Stomach (tissue), 4 donors: ENCODE measurements around the gene THSD7B.

Experiments used
- CTCF ChIP-seq, 7 experiments: fragments of 450-650 bp in 4 of 7; fragments of 200-600 bp in 3 of 7; sonication (generic) in 3 of 7; IDR thresholded peaks; one replicate each; pipeline ENCODE4 v1.5.1; 2016 to 2019; ENCODE audit warnings: antibody characterized with exemption in 7 of 7, control low read depth in 2 of 7, mild to moderate bottlenecking in 1 of 7
- EP300 ChIP-seq: sonication (generic); formaldehyde crosslinking; IDR thresholded peaks from one replicate; pipeline ENCODE4 v1.6.1; 2017; ENCODE audit warnings: antibody characterized with exemption
- POLR2A ChIP-seq, 4 donors: fragments of 450-650 bp; IDR thresholded peaks; one replicate each; pipeline ENCODE4 v1.6.1; 2016; ENCODE audit warnings: antibody characterized with exemption in 4 of 4, control low read depth in 2 of 4, mild to moderate bottlenecking in 1 of 4, moderate library complexity in 1 of 4
- POLR2AphosphoS5 ChIP-seq, 3 donors: sonication (generic); formaldehyde crosslinking; IDR thresholded peaks; one replicate each; pipeline ENCODE4 v1.6.1; 2016; ENCODE audit warnings: antibody characterized with exemption in 3 of 3

- TF ChIP-seq CTCF (IDR thresholded peaks at IDR 0.05), result no peak
- no peak for TF ChIP-seq POLR2A (IDR thresholded peaks at IDR 0.05)
- TF ChIP-seq POLR2AphosphoS5 (IDR thresholded peaks at IDR 0.05), result no peak
- TF ChIP-seq EP300, result no peak
Observed at GRCh38 chr2:137449454-137449853, 684.1 kb downstream of the THSD7B start.
